ENCODE data around the gene CLHC1. TPM values are rescaled to one million over a fixed set of nuclear protein-coding genes. Genes with fewer than 3 reads are reported as not detected.
"Not testable (repeated sequence)": the region's sequence is repeated elsewhere in the genome, so short reads cannot be mapped to it uniquely, and the experiment has no call there.

CLHC1 gene
- total RNA-seq, result 1 to 10 TPM; 3.5 to 7.1 TPM
- total RNA-seq, result 4.5 to 4.6 reads per million in 2 donors

GRCh38 chr2:55232084-55232862 is at the start of gene CLHC1, which contains the start of gene RPS27A:
Gene CLHC1, minus strand, starts transcription at chr2:55232293. Its CDS starts 9,882 bp downstream, at chr2:55222411.
Gene RPS27A, plus strand, starts transcription at chr2:55232688. Its CDS starts 137 bp downstream, at chr2:55232825.
- Mint-ChIP-seq H3K27ac (peak within 1 kb of the TSS; percentile 100), H3K4me1 (peaks cover 43% of the 10 kb centered on the region), H3K4me3 (peak within 1 kb of the TSS; percentile 99), H3K36me3 (ENCODE audit: low read depth) (peaks cover 3% of the 10 kb centered on the region), H3K27me3 (no peaks in the 10 kb centered on the region)
- H3K9me3 ChIP-seq (ENCODE audit: control insufficient read depth, low read length, poor library complexity, severe bottlenecking), result no peaks in the 10 kb centered on the region
- peak; percentile 87 to 96 (median 87) for DNase-seq
- ATAC-seq, result peak; percentile 89

- not testable (repeated sequence) for H3K36me3 Mint-ChIP-seq (ENCODE audit: low read depth); H3K27me3 Mint-ChIP-seq; H3K9me3 ChIP-seq (ENCODE audit: control insufficient read depth, low read length, poor library complexity, severe bottlenecking); H3K4me1 Mint-ChIP-seq; H3K27ac Mint-ChIP-seq; DNase-seq; ATAC-seq
- peak overlapping the region; percentile 43 for H3K4me3 Mint-ChIP-seq
These were observed 48.9 kb upstream of the CLHC1 start for GRCh38 chr2:55280851-55281546.

- H3K27me3 Mint-ChIP-seq; H3K27ac Mint-ChIP-seq; H3K36me3 Mint-ChIP-seq (ENCODE audit: low read depth); DNase-seq; ATAC-seq; H3K9me3 ChIP-seq (ENCODE audit: control insufficient read depth, low read length, poor library complexity, severe bottlenecking); H3K4me3 Mint-ChIP-seq; H3K4me1 Mint-ChIP-seq: not testable (repeated sequence)
These were observed 47.8 kb upstream of the CLHC1 start for GRCh38 chr2:55279859-55280424.

DNA sequence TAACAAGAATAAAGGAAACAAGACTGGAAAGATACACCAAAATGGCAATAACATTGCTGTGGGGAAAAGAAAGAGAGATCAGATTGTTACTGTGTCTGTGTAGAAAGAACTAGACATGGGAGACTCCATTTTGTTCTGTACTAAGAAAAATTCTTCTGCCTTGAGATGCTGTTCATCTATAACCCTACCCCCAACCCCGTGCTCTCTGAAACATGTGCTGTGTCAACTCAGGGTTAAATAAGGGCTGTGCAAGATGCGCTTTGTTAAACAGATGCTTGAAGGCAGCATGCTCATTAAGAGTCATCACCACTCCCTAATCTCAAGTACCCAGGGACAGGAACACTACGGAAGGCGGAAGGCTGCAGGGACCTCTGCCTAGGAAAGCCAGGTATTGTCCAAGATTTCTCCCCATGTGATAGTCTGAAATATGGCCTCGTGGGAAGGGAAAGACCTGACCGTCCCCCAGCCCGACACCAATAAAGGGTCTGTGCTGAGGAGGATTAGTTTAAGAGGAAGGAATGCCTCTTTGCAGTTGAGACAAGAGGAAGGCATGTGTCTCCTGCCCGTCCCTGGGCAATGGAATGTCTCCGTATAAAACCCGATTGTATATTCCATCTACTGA is 47.2 kb upstream of the CLHC1 start:
- H3K4me1 Mint-ChIP-seq; H3K4me3 Mint-ChIP-seq; H3K9me3 ChIP-seq (ENCODE audit: control insufficient read depth, low read length, poor library complexity, severe bottlenecking); H3K36me3 Mint-ChIP-seq (ENCODE audit: low read depth); DNase-seq; H3K27ac Mint-ChIP-seq; ATAC-seq; H3K27me3 Mint-ChIP-seq: not testable (repeated sequence)

DNA sequence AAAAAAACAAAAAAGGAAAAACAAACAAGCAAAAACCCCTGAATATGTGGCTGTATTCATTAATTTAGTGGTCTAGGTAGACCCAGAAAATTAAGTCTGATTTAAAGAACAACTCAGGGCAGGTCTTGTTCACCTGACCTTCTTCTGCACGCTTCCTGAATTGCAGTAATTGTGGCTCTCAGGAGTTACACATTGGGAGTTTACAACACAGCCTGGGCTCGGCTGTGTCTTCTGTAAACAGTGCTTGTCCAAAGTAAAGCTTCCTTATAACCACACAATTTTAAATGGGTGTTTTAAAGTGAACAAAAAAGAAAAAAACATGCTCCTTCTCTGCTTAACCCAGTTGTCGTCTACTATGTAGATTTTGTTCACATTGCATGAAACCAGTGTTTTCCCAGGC is 45.2 kb upstream of the CLHC1 start:
- Mint-ChIP-seq H3K36me3 (ENCODE audit: low read depth) (no peaks in the 10 kb centered on the region), H3K27me3 (no peaks in the 10 kb centered on the region), H3K4me3 (no peak overlapping the region), H3K27ac (no peak overlapping the region), H3K4me1 (peaks cover 4% of the 10 kb centered on the region)
- ATAC-seq (no peak), DNase-seq (no peak)
- no peaks in the 10 kb centered on the region for H3K9me3 ChIP-seq (ENCODE audit: control insufficient read depth, low read length, poor library complexity, severe bottlenecking)

DNA sequence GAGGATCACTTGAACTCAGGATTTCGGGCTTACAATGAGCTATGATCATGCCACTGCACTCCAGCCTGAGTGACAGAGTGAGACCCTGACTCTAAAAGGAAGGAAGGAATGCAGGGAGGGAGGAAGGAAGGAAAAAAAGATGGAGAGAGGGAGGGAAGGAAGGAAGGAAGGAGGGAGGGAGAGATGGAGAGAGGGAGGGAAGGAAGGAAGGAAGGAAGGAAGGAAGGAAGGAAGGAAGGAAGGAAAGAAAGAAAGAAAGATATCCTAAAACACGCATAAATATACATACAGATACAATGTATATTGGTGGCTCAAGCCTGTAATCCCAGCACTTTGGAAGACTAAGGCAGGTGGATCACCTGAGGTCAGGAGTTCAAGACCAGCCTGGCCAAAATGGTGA is 42.3 kb upstream of the CLHC1 start:
- not testable (repeated sequence) for H3K27ac Mint-ChIP-seq; DNase-seq; ATAC-seq; H3K36me3 Mint-ChIP-seq (ENCODE audit: low read depth); H3K4me3 Mint-ChIP-seq; H3K27me3 Mint-ChIP-seq; H3K9me3 ChIP-seq (ENCODE audit: control insufficient read depth, low read length, poor library complexity, severe bottlenecking); H3K4me1 Mint-ChIP-seq

- Mint-ChIP-seq H3K27ac (peak overlapping the region; percentile 99), H3K27me3 (no peaks in the 10 kb centered on the region), H3K36me3 (ENCODE audit: low read depth) (no peaks in the 10 kb centered on the region), H3K4me3 (peak overlapping the region; percentile 95), H3K4me1 (peaks cover 20% of the 10 kb centered on the region)
- no peak for DNase-seq
- no peaks in the 10 kb centered on the region for H3K9me3 ChIP-seq (ENCODE audit: control insufficient read depth, low read length, poor library complexity, severe bottlenecking)
- ATAC-seq, result peak; percentile 5
These were observed 37.5 kb upstream of the CLHC1 start for GRCh38 chr2:55269645-55269990.

DNA sequence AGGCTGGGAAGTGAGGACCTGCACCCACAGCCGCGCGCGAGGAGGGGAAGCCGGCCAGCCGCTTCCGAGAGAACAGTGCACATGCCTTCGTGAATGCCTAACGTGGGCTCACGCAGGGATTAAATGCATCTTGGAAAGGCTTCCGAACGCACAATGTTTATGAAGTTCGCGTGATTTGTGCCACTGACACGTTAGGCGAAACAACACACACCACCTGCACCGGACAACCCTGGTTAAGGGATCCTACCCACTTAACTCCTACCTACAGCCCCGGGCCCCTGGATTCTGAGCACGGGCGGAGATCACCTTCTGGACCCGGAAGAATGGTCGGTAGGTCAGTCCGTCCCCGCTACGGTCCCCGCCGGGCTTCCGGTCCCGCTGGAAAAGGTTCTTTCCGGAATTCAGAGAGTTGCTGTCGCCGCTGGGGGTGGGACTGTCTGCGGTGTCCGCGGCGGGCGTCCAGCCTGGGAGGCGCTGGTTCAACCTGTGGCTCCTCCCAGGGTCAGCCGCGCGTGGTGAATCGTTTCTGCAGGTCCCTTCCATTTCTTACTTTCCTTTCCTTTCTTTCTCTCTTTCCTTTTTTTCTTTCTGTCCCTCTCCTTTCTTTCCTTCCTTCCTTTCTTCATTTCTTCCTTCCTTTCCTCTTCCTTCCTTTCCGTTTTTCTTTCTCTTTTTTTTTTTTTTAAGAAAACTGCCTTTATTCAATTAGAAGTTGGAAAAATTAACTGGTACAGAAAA is 37.0 kb upstream of the CLHC1 start, which contains the start of gene MTIF2:
TSS of gene MTIF2 (minus strand) at position 325 of the 738 bp plus-strand sequence. CDS start 5,373 bp downstream, outside the sequence.
- Mint-ChIP-seq H3K4me1 (peaks cover 20% of the 10 kb centered on the region), H3K27ac (peak within 1 kb of the TSS; percentile 99), H3K4me3 (peak within 1 kb of the TSS; percentile 95), H3K27me3 (no peaks in the 10 kb centered on the region), H3K36me3 (ENCODE audit: low read depth) (peaks cover 2% of the 10 kb centered on the region)
- ATAC-seq (peak; percentile 90), DNase-seq (peak; percentile 74 to 79 (median 74))
- H3K9me3 ChIP-seq (ENCODE audit: control insufficient read depth, low read length, poor library complexity, severe bottlenecking), result no peaks in the 10 kb centered on the region

DNA sequence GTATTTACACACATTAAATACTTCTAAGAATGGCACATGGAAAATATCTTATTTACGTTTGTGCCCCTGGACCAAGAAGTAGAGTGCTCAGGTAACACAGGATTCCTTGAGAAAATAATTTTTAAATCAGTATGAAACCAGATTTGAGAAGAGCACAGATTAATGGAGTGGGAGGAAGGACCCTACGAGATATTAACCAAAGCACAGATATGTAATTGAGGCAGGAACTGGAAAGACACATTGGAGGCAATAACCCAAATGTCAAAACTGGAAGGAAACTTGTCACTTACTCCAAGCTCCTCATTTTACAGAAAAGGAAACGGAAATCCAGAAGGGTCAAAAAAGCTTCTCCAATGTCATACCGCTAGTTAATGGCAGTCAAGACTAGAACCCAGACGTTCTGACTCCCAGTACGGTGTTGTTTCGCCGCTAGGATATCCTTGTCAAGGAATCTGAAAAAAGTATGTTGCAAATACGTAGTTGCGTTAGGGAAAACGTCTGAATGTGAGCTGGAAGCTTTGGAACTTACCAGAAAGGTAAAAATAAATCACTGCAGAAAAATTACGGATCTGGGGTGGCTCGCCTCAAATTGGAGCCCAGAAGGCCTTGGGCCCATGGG is 36.3 kb upstream of the CLHC1 start:
- peak overlapping the region; percentile 99 for H3K27ac Mint-ChIP-seq
- no peaks in the 10 kb centered on the region for H3K9me3 ChIP-seq (ENCODE audit: control insufficient read depth, low read length, poor library complexity, severe bottlenecking)
- H3K4me1 Mint-ChIP-seq, result peaks cover 20% of the 10 kb centered on the region
- H3K27me3 Mint-ChIP-seq, result no peaks in the 10 kb centered on the region
- ATAC-seq, result no peak
- peaks cover 2% of the 10 kb centered on the region for H3K36me3 Mint-ChIP-seq (ENCODE audit: low read depth)
- peak overlapping the region; percentile 95 for H3K4me3 Mint-ChIP-seq
- no peak for DNase-seq

DNA sequence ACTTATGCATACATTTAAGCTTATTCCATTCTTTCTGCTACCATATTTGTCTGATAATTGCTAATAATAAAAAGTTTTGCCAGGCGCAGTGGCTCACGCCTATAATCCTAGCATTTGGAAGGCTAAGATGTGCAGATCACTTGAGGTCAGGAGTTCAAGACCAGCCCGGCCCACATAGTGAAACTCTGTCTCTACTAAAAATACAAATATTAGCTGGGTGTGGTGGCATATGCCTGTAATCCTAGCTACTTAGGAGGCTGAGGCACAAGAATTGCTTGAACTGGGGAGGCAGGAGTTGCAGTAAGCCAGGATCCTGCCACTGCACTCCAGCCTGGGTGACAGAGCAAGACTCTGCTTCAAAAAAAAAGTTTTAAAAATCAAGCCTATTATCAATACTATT is 27.5 kb upstream of the CLHC1 start:
- H3K4me1 Mint-ChIP-seq; H3K27ac Mint-ChIP-seq; ATAC-seq; H3K9me3 ChIP-seq (ENCODE audit: control insufficient read depth, low read length, poor library complexity, severe bottlenecking); H3K4me3 Mint-ChIP-seq; H3K27me3 Mint-ChIP-seq; DNase-seq; H3K36me3 Mint-ChIP-seq (ENCODE audit: low read depth): not testable (repeated sequence)

- Mint-ChIP-seq H3K27ac (no peak overlapping the region), H3K36me3 (ENCODE audit: low read depth) (no peaks in the 10 kb centered on the region), H3K4me1 (no peaks in the 10 kb centered on the region), H3K27me3 (no peaks in the 10 kb centered on the region), H3K4me3 (no peak overlapping the region)
- ATAC-seq, result no peak
- DNase-seq, result no peak
- H3K9me3 ChIP-seq (ENCODE audit: control insufficient read depth, low read length, poor library complexity, severe bottlenecking), result no peaks in the 10 kb centered on the region
These were observed 20.7 kb upstream of the CLHC1 start for GRCh38 chr2:55252832-55253231.

- H3K9me3 ChIP-seq (ENCODE audit: control insufficient read depth, low read length, poor library complexity, severe bottlenecking), result no peaks in the 10 kb centered on the region
- Mint-ChIP-seq H3K4me1 (no peaks in the 10 kb centered on the region), H3K4me3 (no peak overlapping the region), H3K36me3 (ENCODE audit: low read depth) (peaks cover 2% of the 10 kb centered on the region), H3K27ac (no peak overlapping the region), H3K27me3 (no peaks in the 10 kb centered on the region)
- ATAC-seq (no peak), DNase-seq (no peak)
These were observed 14.9 kb upstream of the CLHC1 start for GRCh38 chr2:55247025-55247424.

Measured in T-helper 17 cell (primary cell).